ENCODE data around the gene KRTAP5-8. TPM values are rescaled to one million over a fixed set of nuclear protein-coding genes. Genes with fewer than 3 reads are reported as not detected.
"Not testable (repeated sequence)": the region's sequence is repeated elsewhere in the genome, so short reads cannot be mapped to it uniquely, and the experiment has no call there.

KRTAP5-8 gene, protein sequence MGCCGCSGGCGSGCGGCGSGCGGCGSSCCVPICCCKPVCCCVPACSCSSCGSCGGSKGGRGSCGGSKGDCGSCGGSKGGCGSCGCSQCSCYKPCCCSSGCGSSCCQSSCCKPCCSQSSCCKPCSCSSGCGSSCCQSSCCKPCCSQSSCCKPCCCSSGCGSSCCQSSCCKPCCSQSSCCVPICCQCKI
- not detected in 2 replicates for total RNA-seq (2014; rRNA removed; shearing (Covaris generic))

GRCh38 chr11:71537977-71538665 lies at the start of gene KRTAP5-8:
KRTAP5-8 (plus strand) TSS chr11:71538025; CDS start chr11:71538056, 31 bp downstream.
- DNase-seq (ENCODE audit: low spot score), result not testable (repeated sequence)

DNA sequence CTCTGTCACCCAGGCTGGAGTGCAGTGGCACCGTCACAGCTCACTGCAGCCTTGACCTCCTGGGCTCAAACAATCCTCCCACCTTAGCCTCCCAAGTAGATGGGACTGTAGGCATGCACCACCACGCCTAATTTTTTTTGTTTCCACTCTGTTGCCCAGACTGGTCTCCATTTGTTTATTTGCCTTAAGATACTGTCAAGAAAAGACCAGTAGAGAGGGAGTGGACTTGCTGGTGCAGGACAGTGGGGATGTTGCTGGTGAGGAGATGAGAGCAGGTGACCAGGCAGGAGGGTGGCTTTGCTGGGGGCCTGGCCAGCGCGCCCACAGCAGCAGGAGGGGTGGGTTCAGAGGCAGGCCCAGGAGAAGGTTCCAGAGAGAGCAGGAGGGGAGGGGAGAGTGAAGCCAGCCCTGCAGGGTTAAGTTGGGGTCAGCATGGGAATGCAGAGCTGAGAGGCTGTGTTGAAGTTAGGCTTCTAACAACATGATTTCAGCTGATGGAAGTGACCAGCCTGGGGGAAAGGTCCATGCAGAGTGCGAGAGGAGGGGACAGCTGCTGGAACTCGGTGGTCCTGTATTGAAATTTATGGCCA lies 49.0 kb upstream of the KRTAP5-8 start:
- no peak for DNase-seq (ENCODE audit: low spot score)

- no peak for DNase-seq (ENCODE audit: low spot score)
Observed at GRCh38 chr11:71489311-71490043, 48.3 kb upstream of the KRTAP5-8 start.

GRCh38 chr11:71490044-71490730 lies 47.6 kb upstream of the KRTAP5-8 start:
- no peak for DNase-seq (ENCODE audit: low spot score)

- no peak for DNase-seq (ENCODE audit: low spot score)
Observed at GRCh38 chr11:71490731-71491390, 47.0 kb upstream of the KRTAP5-8 start.

- DNase-seq (ENCODE audit: low spot score), result no peak
Observed at GRCh38 chr11:71491531-71491930, 46.3 kb upstream of the KRTAP5-8 start.

- DNase-seq (ENCODE audit: low spot score), result no peak
Observed at GRCh38 chr11:71491940-71492339, 45.9 kb upstream of the KRTAP5-8 start.

DNA sequence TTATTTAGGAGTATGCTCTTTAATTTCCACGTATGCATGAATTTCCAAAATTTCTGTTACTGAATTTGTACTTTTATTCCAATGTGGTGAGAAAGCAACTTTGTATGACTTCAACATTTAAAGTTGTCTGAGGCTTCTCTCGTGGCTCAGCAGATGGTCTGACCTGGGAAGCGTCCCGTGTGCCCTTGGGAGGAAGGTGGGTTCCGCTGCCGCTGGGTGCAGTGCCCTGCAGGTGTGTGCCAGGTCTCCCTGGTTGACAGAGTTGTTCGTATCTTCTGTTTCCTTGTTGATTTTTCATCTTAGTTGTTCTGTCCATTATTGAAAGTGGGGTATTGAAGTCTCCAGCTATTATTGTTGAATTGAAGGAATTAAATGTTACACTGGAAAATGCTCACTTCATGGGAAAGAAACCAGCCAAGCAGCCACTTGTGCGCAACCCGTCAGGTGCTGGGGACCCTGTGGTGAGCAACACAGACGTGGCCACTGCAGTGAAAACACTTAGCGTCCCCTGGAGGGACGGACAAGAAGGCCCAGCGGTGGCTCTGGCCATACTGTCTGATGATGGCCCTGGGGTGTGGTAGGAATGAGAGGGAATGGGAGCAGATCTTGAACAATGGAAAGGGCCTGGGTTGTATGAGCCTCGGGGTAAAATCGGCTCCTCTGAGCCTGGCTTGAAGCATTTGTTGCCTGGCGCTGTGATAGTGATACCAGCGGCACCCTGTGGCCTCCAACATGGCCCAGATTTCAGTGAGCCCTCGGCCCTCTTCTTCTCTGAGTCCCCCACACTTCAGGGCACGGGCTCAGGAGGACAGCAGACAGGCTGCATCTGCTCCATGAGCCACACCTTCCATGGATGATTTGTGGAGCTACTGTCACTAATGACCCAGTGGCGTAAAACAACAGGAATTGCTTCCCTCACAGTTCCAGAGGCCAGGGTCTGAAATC lies 42.3 kb upstream of the KRTAP5-8 start:
- no peak for DNase-seq (ENCODE audit: low spot score)

DNA sequence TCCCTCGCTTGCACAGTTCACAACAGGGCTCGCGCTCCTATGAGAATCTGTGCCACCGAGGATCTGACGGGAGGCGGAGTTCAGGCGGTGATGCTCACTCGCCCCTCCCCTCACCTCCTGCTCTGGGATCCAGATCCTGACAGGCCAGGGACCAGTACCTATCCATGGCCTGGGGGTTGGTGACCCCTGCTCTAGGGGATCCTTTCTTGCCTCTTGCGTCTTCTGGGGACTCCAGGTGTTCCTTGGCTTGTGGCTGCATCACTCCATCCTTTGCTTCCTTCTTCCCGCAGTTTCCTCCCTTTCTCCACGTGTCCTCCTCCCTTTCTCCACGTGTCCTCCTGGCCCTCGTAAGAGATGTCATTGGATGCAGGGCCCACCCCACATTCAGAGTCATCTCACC lies 41.4 kb upstream of the KRTAP5-8 start:
- DNase-seq (ENCODE audit: low spot score), result no peak

DNA sequence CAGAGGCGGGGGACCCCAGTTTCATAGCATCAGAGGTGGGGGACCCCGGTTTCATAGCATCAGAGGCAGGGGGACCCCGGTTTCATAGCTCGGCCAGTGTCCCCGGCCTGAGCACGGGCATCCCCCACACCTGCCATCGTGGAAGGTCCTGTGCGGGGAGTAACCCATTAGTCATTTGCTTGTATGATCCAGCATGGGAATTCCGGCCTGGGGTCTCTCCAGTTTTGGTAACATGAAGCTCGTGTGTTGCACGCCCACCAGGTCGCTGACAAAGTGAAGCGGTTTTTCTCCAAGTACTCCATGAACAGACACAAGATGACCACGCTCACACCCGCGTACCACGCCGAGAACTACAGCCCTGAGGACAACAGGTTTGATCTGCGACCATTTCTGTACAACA lies 39.7 kb upstream of the KRTAP5-8 start:
- no peak for DNase-seq (ENCODE audit: low spot score)

GRCh38 chr11:71499125-71499524 lies 38.7 kb upstream of the KRTAP5-8 start:
- DNase-seq (ENCODE audit: low spot score), result no peak

DNA sequence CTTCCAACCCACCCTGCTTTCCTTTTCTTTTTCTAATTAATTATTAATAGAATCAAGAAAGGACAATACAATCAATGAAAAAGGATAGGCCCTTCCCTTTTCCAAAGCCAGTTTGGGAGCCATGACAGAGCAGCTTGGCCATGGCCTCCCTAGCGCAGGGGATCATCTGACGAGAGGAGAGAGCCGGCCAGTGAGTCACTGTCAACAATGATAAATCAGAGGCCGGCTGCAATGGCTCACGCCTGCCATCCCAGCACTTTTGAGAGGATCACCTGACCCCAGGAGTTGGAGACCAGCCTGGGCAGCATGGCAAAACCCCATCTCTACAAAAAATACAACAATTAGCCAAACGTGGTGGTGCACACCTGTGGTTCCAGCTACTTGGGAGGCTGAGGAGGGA lies 38.3 kb upstream of the KRTAP5-8 start:
- DNase-seq (ENCODE audit: low spot score), result no peak

- DNase-seq (ENCODE audit: low spot score), result no peak
Observed at GRCh38 chr11:71500601-71501021, 37.2 kb upstream of the KRTAP5-8 start.

GRCh38 chr11:71501071-71501985 lies 36.5 kb upstream of the KRTAP5-8 start:
- DNase-seq (ENCODE audit: low spot score), result no peak

- no peak for DNase-seq (ENCODE audit: low spot score)
Observed at GRCh38 chr11:71502026-71502425, 35.8 kb upstream of the KRTAP5-8 start.

DNA sequence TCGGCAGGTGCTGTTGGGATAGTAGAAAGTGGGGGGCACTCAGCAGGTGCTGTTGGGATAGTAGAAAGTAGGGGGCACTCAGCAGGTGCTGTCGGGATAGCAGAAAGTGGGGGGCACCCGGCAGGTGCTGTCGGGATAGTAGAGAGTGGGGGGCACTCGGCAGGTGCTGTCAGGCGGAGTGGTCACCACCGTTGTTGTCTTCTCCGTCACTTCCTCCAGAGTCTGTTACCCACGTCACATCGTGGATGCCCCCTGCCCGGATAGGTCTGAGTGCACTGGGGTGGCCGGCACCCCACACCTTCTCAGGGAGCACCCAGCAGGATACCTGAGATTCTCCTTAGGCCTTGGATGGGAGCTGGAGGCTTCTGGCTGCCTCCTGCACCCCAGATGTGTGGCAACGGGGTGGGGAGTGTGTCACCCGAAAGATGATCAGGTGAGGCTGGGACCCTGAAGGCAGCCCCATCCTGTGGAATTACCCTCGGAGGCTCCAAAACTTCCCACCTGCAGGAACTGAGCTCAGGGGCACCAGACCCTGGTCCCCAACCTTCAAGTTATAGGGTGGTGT lies 34.9 kb upstream of the KRTAP5-8 start:
- no peak for DNase-seq (ENCODE audit: low spot score)

DNA sequence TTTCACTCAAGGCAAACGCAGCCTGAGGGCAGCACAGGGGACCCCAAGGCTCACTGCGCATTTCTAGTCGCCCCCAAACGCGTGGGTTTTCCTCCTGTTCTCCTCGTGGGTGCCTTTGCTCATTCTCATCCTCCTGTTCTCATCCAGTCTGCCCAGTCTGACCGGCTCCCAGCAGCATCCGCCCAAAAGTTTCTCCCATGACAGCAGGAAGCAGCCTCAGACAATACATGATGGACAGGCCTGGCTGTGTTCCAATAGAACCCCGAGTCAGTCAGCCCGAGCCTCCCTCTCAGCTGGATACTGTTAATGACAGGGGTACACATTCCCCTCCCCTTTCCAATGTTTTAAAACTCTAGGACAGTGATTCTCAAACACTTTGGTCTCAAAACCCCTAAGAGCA lies 33.3 kb upstream of the KRTAP5-8 start:
- no peak for DNase-seq (ENCODE audit: low spot score)

GRCh38 chr11:71505001-71505400 lies 32.8 kb upstream of the KRTAP5-8 start:
- no peak for DNase-seq (ENCODE audit: low spot score)

- DNase-seq (ENCODE audit: low spot score), result no peak
Observed at GRCh38 chr11:71505781-71506180, 32.0 kb upstream of the KRTAP5-8 start.

Data from H4 (cell line).